BE2C (cell line): ENCODE data around the gene HHEX.

Source experiments
- DNase-seq: peaks from one replicate; pipeline ENCODE4 v3.0.0-alpha.2; 2020
- H3K27me3 ChIP-seq: fragments of 250-450 bp; sonication (Bioruptor Pico); 2 replicates; pipeline ENCODE4 v1.5.1; 2020; ENCODE audit warnings: mild to moderate bottlenecking
- H3K36me3 ChIP-seq: fragments of 250-450 bp; sonication (Bioruptor Pico); 2 replicates; pipeline ENCODE4 v1.5.1; 2020; ENCODE audit warnings: mild to moderate bottlenecking
- H3K4me1 ChIP-seq: fragments of 250-450 bp; sonication (Bioruptor Pico); 2 replicates; pipeline ENCODE4 v1.5.1; 2020
- H3K4me3 ChIP-seq: 2 replicates; pipeline ENCODE4 v1.5.1; 2011; ENCODE audit warnings: low read depth, low read length
- H3K9me3 ChIP-seq: fragments of 250-450 bp; sonication (Bioruptor Pico); 2 replicates; pipeline ENCODE4 v1.5.1; 2020
- CTCF ChIP-seq: IDR thresholded peaks from 2 replicates; pipeline ENCODE4 v1.5.1; 2012; ENCODE audit warnings: mild to moderate bottlenecking, low read depth, low read length

The HHEX gene

DNA sequence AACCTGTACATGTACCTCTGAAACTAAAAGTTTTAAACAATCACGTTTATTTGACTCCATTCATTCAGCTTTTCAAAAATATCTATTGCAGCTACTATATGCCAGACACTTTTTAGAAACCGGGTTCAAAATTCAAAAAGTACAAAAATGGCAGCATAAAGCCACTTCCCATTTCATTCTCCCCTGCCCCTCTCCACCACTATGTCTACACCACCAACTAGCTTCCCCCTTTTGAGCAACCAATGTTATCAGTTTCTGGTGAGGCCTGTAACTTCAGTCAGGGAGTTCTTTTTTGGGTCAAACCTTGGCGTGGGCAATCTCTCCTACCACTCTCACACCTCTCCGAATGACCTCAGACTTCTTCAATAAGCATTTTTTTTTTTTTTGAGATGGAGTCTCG lies 11.5 kb upstream of the HHEX start:
- Histone ChIP-seq H3K9me3 (no peaks in the 10 kb centered on the region), H3K4me1 (no peaks in the 10 kb centered on the region), H3K27me3 (no peaks in the 10 kb centered on the region), H3K36me3 (no peaks in the 10 kb centered on the region), H3K4me3 (no peak overlapping the region)
- no peak for TF ChIP-seq CTCF
- no peak for DNase-seq

GRCh38 chr10:92681306-92681834 lies 8.4 kb upstream of the HHEX start:
- Histone ChIP-seq H3K36me3 (no peaks in the 10 kb centered on the region), H3K4me3 (no peak overlapping the region), H3K4me1 (no peaks in the 10 kb centered on the region), H3K9me3 (no peaks in the 10 kb centered on the region), H3K27me3 (no peaks in the 10 kb centered on the region)
- TF ChIP-seq CTCF: no peak
- no peak for DNase-seq

- H3K36me3 ChIP-seq: no peaks in the 10 kb centered on the region
- H3K4me1 ChIP-seq: no peaks in the 10 kb centered on the region
- DNase-seq: no peak
- no peaks in the 10 kb centered on the region for H3K9me3 ChIP-seq
- peak overlapping the region; percentile 67 for H3K4me3 ChIP-seq
- TF ChIP-seq CTCF: no peak
- no peaks in the 10 kb centered on the region for H3K27me3 ChIP-seq
Measured at GRCh38 chr10:92688573-92688926, 1.2 kb upstream of the HHEX start.

GRCh38 chr10:92688927-92689662 lies 660 bp upstream of the HHEX start:
- Histone ChIP-seq H3K4me1 (no peaks in the 10 kb centered on the region), H3K9me3 (no peaks in the 10 kb centered on the region), H3K4me3 (peak overlapping the region; percentile 67), H3K27me3 (no peaks in the 10 kb centered on the region), H3K36me3 (no peaks in the 10 kb centered on the region)
- TF ChIP-seq CTCF: no peak
- DNase-seq: peak; percentile 45

GRCh38 chr10:92690211-92690914 lies 608 bp downstream of the HHEX start:
- no peak for DNase-seq
- Histone ChIP-seq H3K4me1 (no peaks in the 10 kb centered on the region), H3K4me3 (peak overlapping the region; percentile 65), H3K27me3 (no peaks in the 10 kb centered on the region), H3K36me3 (no peaks in the 10 kb centered on the region), H3K9me3 (no peaks in the 10 kb centered on the region)
- TF ChIP-seq CTCF: no peak
